Neural cell (in vitro differentiated cells): ENCODE data around the gene EPC2. TPM values are rescaled to one million over a fixed set of nuclear protein-coding genes. Genes with fewer than 3 reads are reported as not detected.

Experiments used
- H2AFZ ChIP-seq: fragments of 200-600, 300-800 bp; sonication (generic), shearing (Covaris generic); 2 replicates; pipeline ENCODE4 v1.6.0; 2014; ENCODE audit warnings: low read depth, mild to moderate bottlenecking, antibody characterized with exemption, low read length, moderate library complexity
- H3F3A ChIP-seq: fragments of 200-600 bp; shearing (Covaris generic); 2 replicates; pipeline ENCODE4 v1.6.1; 2016; ENCODE audit warnings: mild to moderate bottlenecking, moderate library complexity, mixed read lengths, antibody characterized with exemption, low read length; ENCODE audit not compliant: insufficient read depth, poor library complexity, severe bottlenecking
- H3K27ac ChIP-seq: fragments of 200-600, 300-800 bp; sonication (generic), shearing (Covaris generic); 2 replicates; pipeline ENCODE4 v1.5.1; 2014; ENCODE audit warnings: mild to moderate bottlenecking, low read length, moderate library complexity
- H3K27me3 ChIP-seq: fragments of 300-800, 200-600 bp; sonication (generic), shearing (Covaris generic); 2 replicates; pipeline ENCODE4 v1.6.0; 2014; ENCODE audit warnings: mild to moderate bottlenecking, low read depth, low read length, moderate library complexity; ENCODE audit not compliant: insufficient read depth
- H3K36me3 ChIP-seq: fragments of 300-800, 200-600 bp; sonication (generic), shearing (Covaris generic); 2 replicates; pipeline ENCODE4 v1.5.1; 2014; ENCODE audit warnings: mild to moderate bottlenecking, antibody characterized with exemption, low read length, moderate library complexity; ENCODE audit not compliant: insufficient read depth
- H3K4me2 ChIP-seq: fragments of 300-800, 200-600 bp; sonication (generic), shearing (Covaris generic); 2 replicates; pipeline ENCODE4 v1.6.0; 2014; ENCODE audit warnings: mild to moderate bottlenecking, low read length
- H3K4me3 ChIP-seq: fragments of 300-800, 200-600 bp; sonication (generic), shearing (Covaris generic); 2 replicates; pipeline ENCODE4 v1.5.1; 2014; ENCODE audit warnings: mild to moderate bottlenecking, low read length, moderate library complexity
- H3K79me2 ChIP-seq: fragments of 200-600 bp; shearing (Covaris generic); replicated peaks from 2 replicates; pipeline ENCODE4 v1.6.0; 2014; ENCODE audit warnings: mild to moderate bottlenecking, low read length, moderate library complexity; ENCODE audit not compliant: insufficient read depth
- H3K9ac ChIP-seq: fragments of 300-800, 200-600 bp; sonication (generic), shearing (Covaris generic); 2 replicates; pipeline ENCODE4 v1.6.1; 2016; ENCODE audit warnings: mild to moderate bottlenecking, low read length, mixed read lengths
- H3K9me2 ChIP-seq: fragments of 200-600 bp; shearing (Covaris generic); 2 replicates; pipeline ENCODE4 v1.6.1; 2016; ENCODE audit warnings: mild to moderate bottlenecking, low read length, mixed read lengths; ENCODE audit not compliant: insufficient read depth
- H3K9me3 ChIP-seq: fragments of 200-600, 300-800 bp; sonication (generic), shearing (Covaris generic); 2 replicates; pipeline ENCODE4 v1.6.1; 2016; ENCODE audit warnings: mild to moderate bottlenecking, mixed run types, low read length, moderate library complexity, mixed read lengths
- H4K20me1 ChIP-seq: fragments of 200-600 bp; shearing (Covaris generic); 2 replicates; pipeline ENCODE4 v1.6.1; 2016; ENCODE audit warnings: mild to moderate bottlenecking, mixed run types; ENCODE audit not compliant: insufficient read depth
- CTCF ChIP-seq: fragments of 450-650 bp; IDR thresholded peaks from 2 replicates; pipeline ENCODE4 v1.5.1; 2014; ENCODE audit warnings: antibody characterized with exemption, mild to moderate bottlenecking, moderate library complexity; ENCODE audit not compliant: poor library complexity, severe bottlenecking
- EP300 ChIP-seq: fragments of 450-650 bp; conservative IDR thresholded peaks from 2 replicates; pipeline ENCODE4 v1.6.1; 2014; ENCODE audit warnings: antibody characterized with exemption, mild to moderate bottlenecking, moderate library complexity; ENCODE audit not compliant: poor library complexity, severe bottlenecking
- EZH2 ChIP-seq: fragments of 200-600, 300-800 bp; shearing (Covaris generic), sonication (generic); IDR thresholded peaks from 2 replicates; pipeline ENCODE4 v1.6.1; 2014; ENCODE audit warnings: antibody characterized with exemption, low read length, borderline replicate concordance, mild to moderate bottlenecking; ENCODE audit not compliant: insufficient read depth, poor library complexity, severe bottlenecking
- MXI1 ChIP-seq: fragments of 450-650 bp; conservative IDR thresholded peaks from 2 replicates; pipeline ENCODE4 v1.6.1; 2014; ENCODE audit warnings: antibody characterized with exemption, mild to moderate bottlenecking; ENCODE audit not compliant: poor library complexity, severe bottlenecking
- POLR2AphosphoS5 ChIP-seq: IDR thresholded peaks from 2 replicates; pipeline ENCODE4 v1.6.1; 2012
- RAD21 ChIP-seq: fragments of 450-650 bp; conservative IDR thresholded peaks from 2 replicates; pipeline ENCODE4 v1.6.1; 2014; ENCODE audit warnings: antibody characterized with exemption, mild to moderate bottlenecking, moderate library complexity
- SMC3 ChIP-seq: fragments of 450-650 bp; conservative IDR thresholded peaks from 2 replicates; pipeline ENCODE4 v1.6.1; 2014; ENCODE audit warnings: antibody characterized with exemption, mild to moderate bottlenecking, moderate library complexity; ENCODE audit not compliant: poor library complexity
- TAF1 ChIP-seq: IDR thresholded peaks from 2 replicates; pipeline ENCODE4 v1.6.1; 2012; ENCODE audit warnings: low read depth
- polyA plus RNA-seq: library from polyadenylated mRNA; depleted of rRNA; stranded (reverse); fragments of >200 nt; gene quantifications from 2 replicates; pipeline ENCODE4 v1.2.3, GENCODE V29; 2014
- TF ChIP-seq, protein P1 (sequence below): IDR thresholded peaks from 2 replicates; pipeline ENCODE4 v1.6.1; 2012; ENCODE audit warnings: borderline replicate concordance

The EPC2 gene
- polyA plus RNA-seq, 1 donor from 2014 or later, result 43.9 TPM

- H3K9me3 ChIP-seq, result no peaks in the 10 kb centered on the region
- TF ChIP-seq MXI1, result no peak
- H3F3A ChIP-seq, result no peaks in the 10 kb centered on the region
- H3K4me2 ChIP-seq, result no peak overlapping the region
- H4K20me1 ChIP-seq, result no peaks in the 10 kb centered on the region
- no peak overlapping the region for H3K4me3 ChIP-seq
- H3K79me2 ChIP-seq, result peaks cover 82% of the 10 kb centered on the region
- no peak overlapping the region for H3K27ac ChIP-seq
- no peaks in the 10 kb centered on the region for H3K27me3 ChIP-seq
- no peaks in the 10 kb centered on the region for H3K9me2 ChIP-seq
- no peak overlapping the region for H2AFZ ChIP-seq
- H3K36me3 ChIP-seq, result no peaks in the 10 kb centered on the region
- H3K9ac ChIP-seq, result no peak overlapping the region
Observed at GRCh38 chr2:148719195-148719749, 74.7 kb downstream of the EPC2 start.

- Histone ChIP-seq H3K4me3 (no peak overlapping the region), H3K36me3 (no peaks in the 10 kb centered on the region), H3K9ac (no peak overlapping the region), H3K9me2 (no peaks in the 10 kb centered on the region), H3K79me2 (peaks cover 89% of the 10 kb centered on the region), H3K9me3 (no peaks in the 10 kb centered on the region), H3K27ac (no peak overlapping the region), H2AFZ (no peak overlapping the region), H3F3A (no peaks in the 10 kb centered on the region), H3K4me2 (no peak overlapping the region), H4K20me1 (no peaks in the 10 kb centered on the region), H3K27me3 (no peaks in the 10 kb centered on the region)
- TF ChIP-seq CTCF (no peak), SMC3 (no peak), EP300 (no peak), MXI1 (no peak), POLR2AphosphoS5 (no peak), RAD21 (no peak), TAF1 (no peak), EZH2 (no peak)
- TF ChIP-seq, protein P1, sequence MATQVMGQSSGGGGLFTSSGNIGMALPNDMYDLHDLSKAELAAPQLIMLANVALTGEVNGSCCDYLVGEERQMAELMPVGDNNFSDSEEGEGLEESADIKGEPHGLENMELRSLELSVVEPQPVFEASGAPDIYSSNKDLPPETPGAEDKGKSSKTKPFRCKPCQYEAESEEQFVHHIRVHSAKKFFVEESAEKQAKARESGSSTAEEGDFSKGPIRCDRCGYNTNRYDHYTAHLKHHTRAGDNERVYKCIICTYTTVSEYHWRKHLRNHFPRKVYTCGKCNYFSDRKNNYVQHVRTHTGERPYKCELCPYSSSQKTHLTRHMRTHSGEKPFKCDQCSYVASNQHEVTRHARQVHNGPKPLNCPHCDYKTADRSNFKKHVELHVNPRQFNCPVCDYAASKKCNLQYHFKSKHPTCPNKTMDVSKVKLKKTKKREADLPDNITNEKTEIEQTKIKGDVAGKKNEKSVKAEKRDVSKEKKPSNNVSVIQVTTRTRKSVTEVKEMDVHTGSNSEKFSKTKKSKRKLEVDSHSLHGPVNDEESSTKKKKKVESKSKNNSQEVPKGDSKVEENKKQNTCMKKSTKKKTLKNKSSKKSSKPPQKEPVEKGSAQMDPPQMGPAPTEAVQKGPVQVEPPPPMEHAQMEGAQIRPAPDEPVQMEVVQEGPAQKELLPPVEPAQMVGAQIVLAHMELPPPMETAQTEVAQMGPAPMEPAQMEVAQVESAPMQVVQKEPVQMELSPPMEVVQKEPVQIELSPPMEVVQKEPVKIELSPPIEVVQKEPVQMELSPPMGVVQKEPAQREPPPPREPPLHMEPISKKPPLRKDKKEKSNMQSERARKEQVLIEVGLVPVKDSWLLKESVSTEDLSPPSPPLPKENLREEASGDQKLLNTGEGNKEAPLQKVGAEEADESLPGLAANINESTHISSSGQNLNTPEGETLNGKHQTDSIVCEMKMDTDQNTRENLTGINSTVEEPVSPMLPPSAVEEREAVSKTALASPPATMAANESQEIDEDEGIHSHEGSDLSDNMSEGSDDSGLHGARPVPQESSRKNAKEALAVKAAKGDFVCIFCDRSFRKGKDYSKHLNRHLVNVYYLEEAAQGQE, result no peak
Observed at GRCh38 chr2:148719941-148720436, 75.4 kb downstream of the EPC2 start.
